A549 (cell line): ENCODE results near the gene TSR3. TPM values are rescaled to one million over a fixed set of nuclear protein-coding genes. Genes with fewer than 3 reads are reported as not detected.

ENCODE experiments used
- ATAC-seq, 2 experiments: fragments of 200-7000 bp in 1 of 2; fragments of >200 bp in 1 of 2; cut with Nextera tagmentation in 1 of 2; cut with Tn5 transposase in 1 of 2; 3 replicates each; pipeline versions ENCODE4 v1.8.0 to v1.9.1; 2018 to 2020; ENCODE audit warnings: mild to moderate bottlenecking in 1 of 2, moderate library complexity in 1 of 2
- CTCF ChIA-PET: fragments of 300-600 bp; sonication (Branson Sonifier 250); formaldehyde crosslinking; extraction: SDS; loops from one replicate; lab custom pipeline; 2021; ENCODE audit warnings: antibody characterized with exemption, inconsistent platforms; lab: Yijun Ruan, JAX
- POLR2A ChIA-PET: fragments of 350-600 bp; formaldehyde crosslinking; extraction: SDS; loops from one replicate; lab custom pipeline; 2021; ENCODE audit warnings: antibody characterized with exemption, inconsistent platforms; lab: Yijun Ruan, JAX
- DNase-seq, 2 experiments: peaks; one replicate each; pipeline versions ENCODE4 v3.0.0 to v3.0.0-alpha.2; 2011 to 2016; ENCODE audit warnings: low read depth in 1 of 2, low spot score in 1 of 2
- FAIRE-seq: peaks from 2 replicates; lab custom pipeline; 2011; peaks lifted over from hg19 to GRCh38; lab: Jason Lieb, UNC
- H3K27ac ChIP-seq, 2 experiments: fragments of >200 bp; sonication (Bioruptor Twin); formaldehyde crosslinking; 3 replicates each; pipeline ENCODE4 v1.5.1; 2016 to 2017
- H3K4me1 ChIP-seq: fragments of >200 bp; sonication (Bioruptor Twin); formaldehyde crosslinking; 3 replicates; pipeline ENCODE4 v1.6.1; 2016
- H3K4me2 ChIP-seq: fragments of >200 bp; sonication (Bioruptor Twin); formaldehyde crosslinking; 3 replicates; pipeline ENCODE4 v1.6.1; 2016
- H3K4me3 ChIP-seq: fragments of >200 bp; sonication (Bioruptor Twin); formaldehyde crosslinking; 3 replicates; pipeline ENCODE4 v1.5.1; 2016
- H3K9me3 ChIP-seq: fragments of >200 bp; sonication (Bioruptor Twin); formaldehyde crosslinking; 3 replicates; pipeline ENCODE4 v1.6.1; 2016
- CHD4 ChIP-seq: fragments of 200-600 bp; sonication (generic); IDR thresholded peaks from 2 replicates; pipeline ENCODE4 v1.6.1; 2016; ENCODE audit warnings: antibody characterized with exemption, mild to moderate bottlenecking, borderline replicate concordance
- CTCF ChIP-seq: fragments of >200 bp; sonication (Bioruptor Twin); formaldehyde crosslinking; IDR thresholded peaks from 3 replicates; pipeline ENCODE4 v1.5.1; 2016
- EHMT2 ChIP-seq: fragments of 200-600 bp; sonication (generic); IDR thresholded peaks from 2 replicates; pipeline ENCODE4 v1.6.1; 2016; ENCODE audit warnings: antibody characterized with exemption, low read depth, mild to moderate bottlenecking, moderate library complexity
- EP300 ChIP-seq, 2 experiments: fragments of >200 bp; sonication (Bioruptor Twin); formaldehyde crosslinking; IDR thresholded peaks; 2 replicates in 1 of 2; 3 replicates in 1 of 2; pipeline ENCODE4 v1.6.1; 2016 to 2017
- FOXS1 ChIP-seq: fragments of 250-450 bp; sonication (Bioruptor Pico); IDR thresholded peaks from 2 replicates; pipeline ENCODE4 v1.5.0; 2020; ENCODE audit warnings: mild to moderate bottlenecking, moderate library complexity
- GATA3 ChIP-seq: IDR thresholded peaks from 2 replicates; pipeline ENCODE4 v1.6.1; 2012; ENCODE audit warnings: borderline replicate concordance
- KDM5A ChIP-seq: fragments of 200-600 bp; sonication (generic); IDR thresholded peaks from 2 replicates; pipeline ENCODE4 v1.6.1; 2016; ENCODE audit warnings: antibody characterized with exemption, mild to moderate bottlenecking
- MAX ChIP-seq: IDR thresholded peaks from 2 replicates; pipeline ENCODE4 v1.6.1; 2012
- NPAS2 ChIP-seq: fragments of 250-450 bp; sonication (Bioruptor Pico); IDR thresholded peaks from 2 replicates; pipeline ENCODE4 v1.8.0; 2022; ENCODE audit warnings: mild to moderate bottlenecking, moderate library complexity, borderline replicate concordance
- RAD21 ChIP-seq, 2 experiments: fragments of >200 bp in 1 of 2; sonication (Bioruptor Twin) in 1 of 2; formaldehyde crosslinking in 1 of 2; IDR thresholded peaks in 1 of 2; conservative IDR thresholded peaks in 1 of 2; 2 replicates in 1 of 2; 3 replicates in 1 of 2; pipeline ENCODE4 v1.6.1; 2012 to 2018; ENCODE audit warnings: inconsistent platforms in 1 of 2
- RCOR1 ChIP-seq: fragments of 150-350 bp; IDR thresholded peaks from 2 replicates; pipeline ENCODE4 v1.6.1; 2014; ENCODE audit warnings: antibody characterized with exemption, low read length, low read depth
- RFX5 ChIP-seq: fragments of 450-650 bp; IDR thresholded peaks from 2 replicates; pipeline ENCODE4 v1.7.1; 2014; ENCODE audit warnings: antibody characterized with exemption, mild to moderate bottlenecking, moderate library complexity
- RNF2 ChIP-seq: fragments of 200-600 bp; sonication (generic); IDR thresholded peaks from 2 replicates; pipeline ENCODE4 v1.6.1; 2016; ENCODE audit warnings: low read depth, mild to moderate bottlenecking, antibody characterized with exemption, moderate library complexity, borderline replicate concordance
- ZFP36 ChIP-seq: fragments of 450-650 bp; IDR thresholded peaks from 2 replicates; pipeline ENCODE4 v1.6.1; 2014; ENCODE audit warnings: borderline replicate concordance; ENCODE audit not compliant: partially characterized antibody
- ZNF302 ChIP-seq: fragments of 250-450 bp; sonication (Bioruptor Pico); IDR thresholded peaks from 2 replicates; pipeline ENCODE4 v1.9.0; 2021; ENCODE audit warnings: inconsistent platforms, mild to moderate bottlenecking, moderate library complexity
- ZSCAN20 ChIP-seq: fragments of 250-450 bp; sonication (Bioruptor Pico); IDR thresholded peaks from 2 replicates; pipeline ENCODE4 v1.8.0; 2022; ENCODE audit warnings: mild to moderate bottlenecking, moderate library complexity
- WGBS: methylation state at CpG from one replicate; pipeline ENCODE4 v1.1.6; 2017; ENCODE audit errors: missing lambda C conversion rate; 5-methylcytosine and 5-hydroxymethylcytosine counted together
- polyA plus RNA-seq, 4 experiments: library from polyadenylated mRNA; depleted of rRNA in 3 of 4; stranded (reverse); fragments of >200 nt; fragmentation: RNase III in 1 of 4; extraction: RNeasy Plus Mini Kit Qiagen cat#74134 plus additional on column Dnase treatment in 1 of 4; gene quantifications; 2 replicates in 3 of 4; 3 replicates in 1 of 4; pipeline ENCODE4 v1.2.3, GENCODE V29; 2011 to 2017
- TF ChIP-seq, protein P1 (sequence below): IDR thresholded peaks from 2 replicates; pipeline ENCODE4 v1.6.1; 2012
- TF ChIP-seq, protein P2 (sequence below): fragments of 250-450 bp; sonication (Bioruptor Pico); IDR thresholded peaks from 2 replicates; pipeline ENCODE4 v1.5.0; 2020; ENCODE audit warnings: low read depth, mild to moderate bottlenecking, moderate library complexity

The TSR3 gene
- polyA plus RNA-seq, 2 of the 4 experiments (the other 2 are of a cell fraction), result 32.6 to 52.3 TPM

GRCh38 chr16:1314399-1315068, 37.1 kb downstream of the TSR3 start:
- H3K4me3 ChIP-seq, result no peak overlapping the region
- ChIA-PET POLR2A (no interaction called here), CTCF (interaction anchor here (1.5 to 4.8 kb wide), 2 partner anchors 13 to 49 kb away, joined by 3 to 22 read pairs; no protein-coding TSS in a partner anchor)
- no peaks in the 10 kb centered on the region for H3K9me3 ChIP-seq
- no peak overlapping the region for H3K27ac ChIP-seq
- TF ChIP-seq EHMT2 (no peak), KDM5A (no peak), ZNF302 (CRISPR knock-in tag) (no peak), ZSCAN20 (no peak), CTCF (no peak), FOXS1 (CRISPR knock-in tag) (no peak), ZFP36 (no peak), EP300 (IDR thresholded peaks at IDR 0.05) (no peak), RNF2 (no peak), MAX (no peak), RFX5 (no peak)
- TF ChIP-seq, protein P1, sequence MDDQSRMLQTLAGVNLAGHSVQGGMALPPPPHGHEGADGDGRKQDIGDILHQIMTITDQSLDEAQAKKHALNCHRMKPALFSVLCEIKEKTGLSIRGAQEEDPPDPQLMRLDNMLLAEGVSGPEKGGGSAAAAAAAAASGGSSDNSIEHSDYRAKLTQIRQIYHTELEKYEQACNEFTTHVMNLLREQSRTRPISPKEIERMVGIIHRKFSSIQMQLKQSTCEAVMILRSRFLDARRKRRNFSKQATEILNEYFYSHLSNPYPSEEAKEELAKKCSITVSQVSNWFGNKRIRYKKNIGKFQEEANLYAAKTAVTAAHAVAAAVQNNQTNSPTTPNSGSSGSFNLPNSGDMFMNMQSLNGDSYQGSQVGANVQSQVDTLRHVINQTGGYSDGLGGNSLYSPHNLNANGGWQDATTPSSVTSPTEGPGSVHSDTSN, result no peak
- DNase-seq (no peak), ATAC-seq (no peak), FAIRE-seq (no peak)
- H3K4me2 ChIP-seq, result no peak overlapping the region
- WGBS, result 94% methylated on average over 21 of the region's 28 CpGs
- H3K4me1 ChIP-seq, result peaks cover 19% of the 10 kb centered on the region

- ChIA-PET POLR2A (no interaction called here), CTCF (interaction anchor here (1.5 to 4.8 kb wide), 3 partner anchors 12 to 49 kb away, joined by 3 to 22 read pairs (median 10); no protein-coding TSS in a partner anchor)
- TF ChIP-seq ZNF302 (CRISPR knock-in tag) (no peak), GATA3 (no peak), CHD4 (no peak), RCOR1 (no peak), RNF2 (no peak), RAD21 (conservative IDR thresholded peaks at IDR 0.05 in 1 of 2, IDR thresholded peaks at IDR 0.05 in 1 of 2) (no peak), NPAS2 (CRISPR knock-in tag) (no peak)
- TF ChIP-seq, protein P2, sequence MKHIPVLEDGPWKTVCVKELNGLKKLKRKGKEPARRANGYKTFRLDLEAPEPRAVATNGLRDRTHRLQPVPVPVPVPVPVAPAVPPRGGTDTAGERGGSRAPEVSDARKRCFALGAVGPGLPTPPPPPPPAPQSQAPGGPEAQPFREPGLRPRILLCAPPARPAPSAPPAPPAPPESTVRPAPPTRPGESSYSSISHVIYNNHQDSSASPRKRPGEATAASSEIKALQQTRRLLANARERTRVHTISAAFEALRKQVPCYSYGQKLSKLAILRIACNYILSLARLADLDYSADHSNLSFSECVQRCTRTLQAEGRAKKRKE (CRISPR knock-in tag), result no peak
- Histone ChIP-seq H3K4me3 (no peak overlapping the region), H3K4me1 (peaks cover 19% of the 10 kb centered on the region), H3K9me3 (no peaks in the 10 kb centered on the region), H3K27ac (no peak overlapping the region), H3K4me2 (no peak overlapping the region)
- FAIRE-seq, result no peak
- WGBS, result 92% methylated on average over 28 of the region's 38 CpGs
- no peak for ATAC-seq
- DNase-seq, result no peak
Observed at GRCh38 chr16:1313721-1314369, 37.8 kb downstream of the TSR3 start.
